Medulla oblongata (tissue), 1 donor: ENCODE results near the gene CYB5A.

Experiments used
- DNase-seq: peaks from one replicate; pipeline ENCODE4 v3.0.0-alpha.2; 2015; ENCODE audit errors: extremely low spot score

Gene CYB5A

GRCh38 chr18:74277296-74277695 lies 14.5 kb downstream of the CYB5A start:
- DNase-seq = no peak

DNA sequence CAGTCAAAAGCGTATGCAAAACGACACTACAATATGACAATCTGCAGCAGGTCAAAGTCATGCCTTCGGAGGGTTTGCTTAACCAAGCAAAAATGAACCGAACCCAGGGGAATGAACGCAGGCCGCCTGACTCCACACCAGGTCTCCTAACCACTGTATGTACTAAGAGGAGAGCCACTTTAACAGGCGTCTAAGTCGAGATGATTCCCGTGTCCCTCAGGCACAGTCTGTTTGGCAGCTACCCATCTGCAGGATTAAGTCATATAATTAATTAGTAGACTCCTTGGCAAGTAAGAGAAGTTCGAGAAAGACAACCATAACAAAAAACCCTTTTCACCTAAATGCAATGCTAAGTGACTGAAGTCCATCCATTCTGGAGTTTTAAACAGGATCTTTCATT lies 15.2 kb downstream of the CYB5A start:
- DNase-seq = no peak

- no peak for DNase-seq
These were observed 16.0 kb downstream of the CYB5A start for GRCh38 chr18:74275736-74276135.

GRCh38 chr18:74274700-74275099 lies 17.1 kb downstream of the CYB5A start:
- no peak for DNase-seq

DNA sequence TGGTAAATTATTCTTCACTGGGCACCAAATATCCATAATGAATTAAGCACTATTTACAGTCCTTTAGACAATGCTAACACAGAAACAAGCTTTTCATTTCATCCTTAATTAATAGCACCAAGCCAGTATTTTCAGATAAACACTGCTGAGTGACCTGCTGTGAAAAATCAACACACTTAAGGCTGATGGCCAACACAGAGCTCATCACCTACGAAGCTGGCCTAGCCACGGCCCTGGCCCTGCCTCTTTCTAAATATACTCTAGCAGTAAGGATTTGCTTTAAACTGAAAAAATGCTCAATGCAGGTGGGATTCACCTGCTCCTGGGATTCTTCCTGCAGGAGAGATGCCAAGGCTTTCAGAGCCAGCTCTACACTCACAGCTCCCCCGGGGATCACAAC lies 18.4 kb downstream of the CYB5A start:
- no peak for DNase-seq

DNA sequence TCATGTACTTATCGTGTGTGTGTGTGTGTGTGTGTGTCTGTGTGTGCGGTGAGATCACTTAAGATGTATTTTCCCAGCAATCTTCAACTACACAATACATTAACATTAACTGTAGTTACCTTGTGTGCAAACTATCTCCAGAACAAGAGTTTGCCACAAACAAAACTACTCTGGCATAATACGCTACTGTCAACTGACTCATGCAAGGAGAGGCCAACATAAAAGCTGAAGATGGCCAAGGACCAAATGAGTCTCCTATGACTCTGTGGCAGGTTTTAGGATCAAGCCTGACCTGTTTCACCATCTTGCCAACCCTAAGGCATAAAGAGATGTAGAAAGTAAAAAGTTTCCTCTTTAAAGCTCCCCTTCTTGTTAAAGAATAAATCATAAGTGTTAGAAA lies 20.1 kb downstream of the CYB5A start:
- DNase-seq = no peak

- no peak for DNase-seq
These were observed 22.7 kb downstream of the CYB5A start for GRCh38 chr18:74268933-74269620.

- no peak for DNase-seq
These were observed 23.6 kb downstream of the CYB5A start for GRCh38 chr18:74268175-74268574.

DNA sequence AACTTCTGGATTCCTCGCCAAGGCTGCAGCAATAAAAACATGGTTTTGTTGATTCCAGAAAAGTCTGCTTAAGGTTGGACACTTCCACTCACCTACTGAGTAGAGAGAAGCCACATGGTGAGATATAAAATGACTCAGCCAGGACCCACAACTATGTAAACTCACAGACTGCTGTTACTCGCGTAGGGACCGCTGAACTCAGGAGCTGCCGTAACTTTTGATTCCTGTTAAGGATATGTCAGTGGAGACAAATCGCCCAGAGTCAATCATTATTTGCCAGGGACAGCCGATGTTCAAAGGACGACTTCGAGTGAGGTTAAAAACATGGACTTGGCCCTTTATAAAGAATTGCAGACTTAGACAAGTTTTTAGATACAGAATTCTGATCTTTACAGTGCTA lies 25.6 kb downstream of the CYB5A start:
- DNase-seq = no peak

GRCh38 chr18:74265546-74266098 lies 26.1 kb downstream of the CYB5A start:
- DNase-seq = no peak

GRCh38 chr18:74264303-74265020 lies 27.3 kb downstream of the CYB5A start:
- no peak for DNase-seq

- no peak for DNase-seq
These were observed 30.6 kb downstream of the CYB5A start for GRCh38 chr18:74261053-74261713.

DNA sequence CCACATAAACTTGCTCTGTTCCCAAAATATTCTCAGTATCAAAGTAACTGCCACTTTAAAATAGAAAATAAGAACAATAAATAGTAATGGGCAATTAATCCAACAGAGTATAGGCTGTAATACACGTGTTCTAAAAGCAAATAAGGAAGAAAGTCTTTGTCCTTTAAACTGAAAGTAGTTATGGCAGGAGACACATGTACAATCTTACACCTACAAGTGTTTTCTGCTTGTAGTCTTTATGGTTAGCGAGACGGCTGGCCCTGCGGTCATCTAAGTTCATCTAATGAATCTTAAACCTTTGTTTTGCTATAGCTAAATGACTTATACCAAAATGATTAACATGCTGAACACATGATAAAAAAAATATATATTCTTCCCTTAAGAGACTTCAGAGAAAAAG lies 32.4 kb downstream of the CYB5A start:
- no peak for DNase-seq

GRCh38 chr18:74257083-74257482 lies 34.7 kb downstream of the CYB5A start:
- DNase-seq = no peak

- DNase-seq = peak; percentile 55
These were observed 35.6 kb downstream of the CYB5A start for GRCh38 chr18:74256190-74256589.

DNA sequence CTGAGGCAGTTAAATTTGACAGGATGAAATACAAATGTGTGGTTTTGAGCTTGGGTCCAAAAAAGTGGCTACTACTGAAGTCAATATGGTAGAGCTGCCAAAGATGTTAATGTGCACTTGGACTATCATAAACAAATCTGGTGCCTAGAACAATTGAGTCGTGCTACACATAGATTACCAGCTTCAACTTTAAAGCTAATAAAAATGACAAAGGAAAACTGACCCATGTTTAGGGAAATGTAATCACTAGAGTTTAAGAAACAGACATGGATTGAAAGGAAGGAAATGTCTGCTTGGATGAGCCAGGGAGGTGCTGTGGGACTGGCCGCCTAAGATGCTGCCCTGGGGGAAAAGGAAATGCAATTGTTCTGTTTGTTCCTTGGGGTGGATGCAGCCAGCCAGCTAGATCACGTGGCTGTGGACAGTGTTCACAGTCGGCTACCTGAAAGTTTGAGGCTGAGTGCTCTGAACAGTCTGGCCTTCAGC lies 36.6 kb downstream of the CYB5A start:
- DNase-seq = no peak

DNA sequence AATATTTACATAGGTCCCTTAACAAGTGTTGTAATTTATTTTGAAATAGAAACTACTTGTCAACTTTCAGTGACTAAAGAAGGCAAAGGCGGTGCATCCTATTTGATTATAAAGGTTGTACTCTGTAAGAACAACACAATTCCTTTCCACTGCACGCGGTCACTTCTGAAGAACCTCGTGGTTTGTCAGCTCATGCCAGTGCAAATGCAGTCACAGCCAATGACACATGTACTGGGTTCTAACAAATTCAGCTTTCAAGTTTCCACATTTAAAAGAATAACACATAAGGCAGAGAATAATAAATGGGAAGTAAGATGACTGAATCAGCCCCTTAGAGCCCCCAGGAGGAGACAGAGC lies 39.7 kb downstream of the CYB5A start:
- no peak for DNase-seq

- no peak for DNase-seq
These were observed 40.3 kb downstream of the CYB5A start for GRCh38 chr18:74251297-74252038.

- no peak for DNase-seq
These were observed 41.6 kb downstream of the CYB5A start for GRCh38 chr18:74250131-74250530.

- DNase-seq = no peak
These were observed 42.4 kb downstream of the CYB5A start for GRCh38 chr18:74249181-74249968.

DNA sequence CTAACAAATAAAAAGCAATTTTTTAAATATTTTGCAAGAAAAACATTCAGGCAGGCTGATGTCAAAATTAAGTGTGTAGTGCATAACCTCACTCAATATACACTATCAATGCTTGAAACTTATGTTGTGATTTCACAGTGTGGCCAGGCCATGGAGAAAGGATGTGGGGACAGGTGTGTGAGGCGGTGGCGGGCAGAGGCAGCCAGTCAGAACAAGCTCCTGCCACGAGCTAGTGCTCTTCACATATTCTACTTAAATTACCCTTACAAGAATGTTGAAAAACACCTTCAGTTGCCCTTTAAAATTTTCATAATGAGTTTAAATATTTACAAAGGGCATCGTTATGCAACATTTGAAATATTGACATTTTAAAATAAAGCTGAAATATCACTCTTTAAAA lies 43.2 kb downstream of the CYB5A start:
- DNase-seq = no peak
